Stimulated activated naive CD8-positive, alpha-beta T cell treated with anti-CD3 and anti-CD28 coated beads, Interleukin-15, Interleukin-2, amounts not matched to agents 100 ng/mL and 50 ng/mL, for 24 hours (primary cell): ENCODE measurements around the gene DVL1.

ENCODE experiments used
- H3K27ac Mint-ChIP-seq: one replicate; pipeline ENCODE4 v1.8.0; 2021; ENCODE audit warnings: mild to moderate bottlenecking, mixed read lengths
- H3K27me3 Mint-ChIP-seq: one replicate; pipeline ENCODE4 v1.8.0; 2021; ENCODE audit warnings: mixed read lengths
- H3K36me3 Mint-ChIP-seq: one replicate; pipeline ENCODE4 v1.8.0; 2021; ENCODE audit warnings: low read depth, mixed read lengths
- H3K4me1 Mint-ChIP-seq: one replicate; pipeline ENCODE4 v1.8.0; 2021; ENCODE audit warnings: low read depth, mixed read lengths
- H3K4me3 Mint-ChIP-seq: one replicate; pipeline ENCODE4 v1.8.0; 2021; ENCODE audit warnings: mild to moderate bottlenecking, mixed read lengths
- H3K9me3 Mint-ChIP-seq: one replicate; pipeline ENCODE4 v1.8.0; 2021; ENCODE audit warnings: mixed read lengths

The DVL1 gene

GRCh38 chr1:1332031-1332755, 17.0 kb downstream of the DVL1 start:
- H3K4me1 Mint-ChIP-seq: peaks cover 3% of the 10 kb centered on the region
- H3K36me3 Mint-ChIP-seq: no peaks in the 10 kb centered on the region
- H3K9me3 Mint-ChIP-seq: peaks cover 3% of the 10 kb centered on the region
- no peaks in the 10 kb centered on the region for H3K27me3 Mint-ChIP-seq
- H3K4me3 Mint-ChIP-seq: no peak overlapping the region
- no peak overlapping the region for H3K27ac Mint-ChIP-seq

DNA sequence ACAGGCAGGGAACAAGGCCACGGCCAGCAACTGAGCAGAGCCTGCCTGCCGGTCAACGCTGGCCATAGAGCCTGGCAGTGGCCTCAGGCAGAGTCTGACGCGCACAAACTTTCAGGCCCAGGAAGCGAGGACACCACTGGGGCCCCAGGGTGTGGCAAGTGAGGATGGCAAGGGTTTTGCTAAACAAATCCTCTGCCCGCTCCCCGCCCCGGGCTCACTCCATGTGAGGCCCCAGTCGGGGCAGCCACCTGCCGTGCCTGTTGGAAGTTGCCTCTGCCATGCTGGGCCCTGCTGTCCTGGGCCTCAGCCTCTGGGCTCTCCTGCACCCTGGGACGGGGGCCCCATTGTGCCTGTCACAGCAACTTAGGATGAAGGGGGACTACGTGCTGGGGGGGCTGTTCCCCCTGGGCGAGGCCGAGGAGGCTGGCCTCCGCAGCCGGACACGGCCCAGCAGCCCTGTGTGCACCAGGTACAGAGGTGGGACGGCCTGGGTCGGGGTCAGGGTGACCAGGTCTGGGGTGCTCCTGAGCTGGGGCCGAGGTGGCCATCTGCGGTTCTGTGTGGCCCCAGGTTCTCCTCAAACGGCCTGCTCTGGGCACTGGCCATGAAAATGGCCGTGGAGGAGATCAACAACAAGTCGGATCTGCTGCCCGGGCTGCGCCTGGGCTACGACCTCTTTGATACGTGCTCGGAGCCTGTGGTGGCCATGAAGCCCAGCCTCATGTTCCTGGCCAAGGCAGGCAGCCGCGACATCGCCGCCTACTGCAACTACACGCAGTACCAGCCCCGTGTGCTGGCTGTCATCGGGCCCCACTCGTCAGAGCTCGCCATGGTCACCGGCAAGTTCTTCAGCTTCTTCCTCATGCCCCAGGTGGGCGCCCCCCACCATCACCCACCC, 17.9 kb downstream of the DVL1 start, which contains the start of gene TAS1R3:
TSS of gene TAS1R3 (plus strand) at position 213 of the 898 bp plus-strand sequence. CDS start at position 279, 66 bp downstream.
- no peaks in the 10 kb centered on the region for H3K27me3 Mint-ChIP-seq
- H3K36me3 Mint-ChIP-seq: no peaks in the 10 kb centered on the region
- H3K4me3 Mint-ChIP-seq: no peak within 1 kb of the TSS
- H3K4me1 Mint-ChIP-seq: peaks cover 3% of the 10 kb centered on the region
- H3K9me3 Mint-ChIP-seq: peaks cover 3% of the 10 kb centered on the region
- no peak within 1 kb of the TSS for H3K27ac Mint-ChIP-seq

- H3K27ac Mint-ChIP-seq: no peak overlapping the region
- no peak overlapping the region for H3K4me3 Mint-ChIP-seq
- H3K36me3 Mint-ChIP-seq: no peaks in the 10 kb centered on the region
Measured at GRCh38 chr1:1330366-1331067, 18.7 kb downstream of the DVL1 start.

DNA sequence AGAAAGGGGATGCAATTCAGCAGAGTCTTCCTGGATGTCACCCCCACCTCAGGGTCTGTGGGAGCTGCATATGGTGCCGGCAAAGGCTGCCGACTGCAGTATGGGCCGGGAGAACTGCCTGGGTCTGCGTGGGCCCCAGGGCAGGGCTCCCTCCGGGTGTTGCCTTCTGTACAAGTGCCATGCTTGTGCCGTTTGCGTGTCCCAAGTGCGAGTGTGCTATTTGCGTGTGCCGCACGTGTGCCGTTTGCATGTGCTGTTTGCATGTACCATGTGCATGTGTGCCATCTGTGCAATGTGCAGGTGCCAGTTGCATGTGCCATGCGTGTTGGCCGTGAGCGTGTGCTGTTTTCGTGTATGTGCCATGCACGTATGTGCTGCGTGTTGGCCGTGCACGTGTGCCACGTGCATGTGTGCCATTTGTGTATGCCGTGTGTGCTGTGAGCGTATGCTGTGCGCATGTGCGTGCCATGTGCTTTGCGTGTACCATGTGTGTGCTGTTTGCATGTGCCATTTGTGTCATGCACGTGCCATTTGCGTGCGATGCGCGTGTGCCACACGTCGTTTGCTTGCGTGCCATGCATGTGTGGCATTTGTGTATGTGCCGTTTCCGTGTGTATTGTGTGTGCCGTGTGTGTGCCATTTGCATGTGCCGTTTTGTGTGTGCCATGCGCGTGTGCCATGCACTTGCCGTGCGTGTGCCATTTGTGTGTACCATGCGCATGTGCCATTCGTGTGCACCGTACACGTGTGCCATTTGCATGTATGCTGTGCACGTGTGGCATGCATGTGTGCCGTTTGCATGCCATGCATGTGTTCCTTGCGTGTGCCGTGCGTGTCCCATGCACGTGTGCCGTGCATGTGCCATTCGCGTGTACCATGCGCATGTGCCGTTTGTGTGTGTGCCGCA, 19.7 kb downstream of the DVL1 start:
- H3K27ac Mint-ChIP-seq: peak overlapping the region; percentile 26
- H3K4me3 Mint-ChIP-seq: no peak overlapping the region
- H3K27me3 Mint-ChIP-seq: no peaks in the 10 kb centered on the region
- H3K9me3 Mint-ChIP-seq: peaks cover 3% of the 10 kb centered on the region
- peaks cover 3% of the 10 kb centered on the region for H3K4me1 Mint-ChIP-seq
- H3K36me3 Mint-ChIP-seq: no peaks in the 10 kb centered on the region

More at GRCh38 chr1:1330366-1331067, 18.7 kb downstream of the DVL1 start:
- Mint-ChIP-seq H3K27me3 (no peaks in the 10 kb centered on the region), H3K4me1 (peaks cover 3% of the 10 kb centered on the region), H3K9me3 (peaks cover 3% of the 10 kb centered on the region)

- Mint-ChIP-seq H3K4me3 (no peak overlapping the region), H3K27me3 (no peaks in the 10 kb centered on the region), H3K4me1 (peaks cover 8% of the 10 kb centered on the region), H3K27ac (no peak overlapping the region), H3K9me3 (peaks cover 3% of the 10 kb centered on the region), H3K36me3 (peaks cover 5% of the 10 kb centered on the region)
Measured at GRCh38 chr1:1328254-1328653, 21.0 kb downstream of the DVL1 start.

GRCh38 chr1:1327291-1327690, 21.9 kb downstream of the DVL1 start:
- Mint-ChIP-seq H3K4me3 (no peak overlapping the region), H3K27ac (no peak overlapping the region), H3K36me3 (peaks cover 5% of the 10 kb centered on the region), H3K27me3 (no peaks in the 10 kb centered on the region), H3K9me3 (peaks cover 3% of the 10 kb centered on the region), H3K4me1 (peaks cover 16% of the 10 kb centered on the region)

- peaks cover 5% of the 10 kb centered on the region for H3K36me3 Mint-ChIP-seq
Measured at GRCh38 chr1:1326075-1326605, 23.1 kb downstream of the DVL1 start.

DNA sequence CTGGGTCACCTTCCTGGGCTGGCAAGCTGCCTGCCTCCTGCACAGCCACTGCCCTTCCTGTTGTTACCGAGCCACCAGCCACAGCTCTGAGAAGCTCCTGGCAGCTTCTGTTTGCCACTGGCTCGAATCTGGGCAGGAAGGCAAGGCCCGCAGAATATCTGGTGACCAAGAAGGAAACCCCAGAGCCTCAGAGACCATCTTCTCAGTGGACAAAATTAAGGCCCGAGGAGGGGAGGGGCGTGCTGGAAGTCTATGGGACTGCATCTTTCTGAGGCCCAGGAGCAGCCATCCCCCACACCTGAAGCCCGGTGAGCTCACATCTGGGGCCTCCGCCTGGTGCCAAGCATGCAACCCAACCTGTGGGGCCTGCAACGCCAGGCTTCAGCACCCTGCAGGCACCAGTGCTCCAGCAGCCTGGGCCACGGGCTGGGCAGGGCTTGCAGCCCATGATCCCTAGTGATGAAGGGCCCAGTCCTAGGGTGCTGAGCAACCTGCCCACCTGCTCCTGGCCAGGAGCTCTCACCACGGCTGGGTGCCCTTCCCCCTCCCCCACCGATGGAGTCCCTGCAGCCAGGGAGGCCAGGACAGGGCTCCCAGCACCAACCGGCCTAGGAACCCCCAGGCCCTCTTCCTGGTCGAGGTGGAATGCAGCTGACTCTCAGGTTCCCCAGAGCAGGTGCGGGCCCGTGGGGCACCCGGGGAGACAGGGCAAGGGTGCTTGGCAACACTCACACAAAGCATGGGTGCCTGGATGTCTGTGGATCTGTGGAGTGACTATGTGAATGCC, 23.7 kb downstream of the DVL1 start:
- peaks cover 3% of the 10 kb centered on the region for H3K9me3 Mint-ChIP-seq
- H3K36me3 Mint-ChIP-seq: peaks cover 5% of the 10 kb centered on the region
- H3K27me3 Mint-ChIP-seq: no peaks in the 10 kb centered on the region
- peak overlapping the region; percentile 71 for H3K4me3 Mint-ChIP-seq
- peaks cover 20% of the 10 kb centered on the region for H3K4me1 Mint-ChIP-seq
- H3K27ac Mint-ChIP-seq: no peak overlapping the region

More at GRCh38 chr1:1326075-1326605, 23.1 kb downstream of the DVL1 start:
- Mint-ChIP-seq H3K4me1 (peaks cover 20% of the 10 kb centered on the region), H3K27ac (no peak overlapping the region), H3K4me3 (peak overlapping the region; percentile 71), H3K27me3 (no peaks in the 10 kb centered on the region), H3K9me3 (peaks cover 3% of the 10 kb centered on the region)

GRCh38 chr1:1324524-1325287, 24.5 kb downstream of the DVL1 start, which contains the start of the genes CPTP and INTS11:
Gene CPTP, plus strand, starts transcription at chr1:1324802. Its CDS starts 2,109 bp downstream, at chr1:1326911.
Gene INTS11, minus strand, starts transcription at chr1:1324660. Its CDS starts 52 bp downstream, at chr1:1324608.
- H3K36me3 Mint-ChIP-seq: peaks cover 10% of the 10 kb centered on the region
- peak within 1 kb of the TSS; percentile 93 for H3K27ac Mint-ChIP-seq

DNA sequence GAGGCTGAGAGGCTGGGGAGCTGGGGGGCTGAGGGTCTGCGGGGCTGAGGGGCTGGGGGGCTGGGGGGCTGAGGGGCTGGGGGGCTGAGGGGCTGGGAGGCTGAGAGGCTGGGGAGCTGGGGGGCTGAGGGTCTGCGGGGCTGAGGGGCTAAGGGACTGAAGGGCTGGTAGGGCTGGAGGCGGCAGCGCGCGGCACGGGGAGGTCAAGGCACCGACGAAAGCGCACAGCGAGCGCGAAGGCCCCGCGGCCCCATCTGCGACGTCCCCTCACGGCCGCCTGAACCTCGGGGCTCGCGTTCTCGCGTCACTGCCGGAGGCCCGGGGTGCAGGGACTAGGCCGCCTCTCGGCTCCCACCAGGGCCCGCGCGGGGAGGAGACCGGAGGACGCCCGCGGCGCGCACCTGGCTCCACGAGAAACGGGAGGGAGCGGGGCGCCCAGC, 25.1 kb downstream of the DVL1 start:
- Mint-ChIP-seq H3K4me1 (peaks cover 16% of the 10 kb centered on the region), H3K36me3 (peaks cover 14% of the 10 kb centered on the region), H3K27ac (peak overlapping the region; percentile 87), H3K4me3 (peak overlapping the region; percentile 85), H3K27me3 (no peaks in the 10 kb centered on the region), H3K9me3 (no peaks in the 10 kb centered on the region)

More at GRCh38 chr1:1324524-1325287, 24.5 kb downstream of the DVL1 start, which contains the start of the genes CPTP and INTS11:
- Mint-ChIP-seq H3K4me3 (peak within 1 kb of the TSS; percentile 90), H3K4me1 (peaks cover 17% of the 10 kb centered on the region), H3K27me3 (no peaks in the 10 kb centered on the region), H3K9me3 (peaks cover under 1% of the 10 kb centered on the region)

- Mint-ChIP-seq H3K36me3 (peaks cover 14% of the 10 kb centered on the region), H3K27ac (peak overlapping the region; percentile 93), H3K4me1 (peaks cover 16% of the 10 kb centered on the region), H3K9me3 (no peaks in the 10 kb centered on the region), H3K27me3 (no peaks in the 10 kb centered on the region), H3K4me3 (peak overlapping the region; percentile 90)
Measured at GRCh38 chr1:1322952-1323351, 26.3 kb downstream of the DVL1 start.

DNA sequence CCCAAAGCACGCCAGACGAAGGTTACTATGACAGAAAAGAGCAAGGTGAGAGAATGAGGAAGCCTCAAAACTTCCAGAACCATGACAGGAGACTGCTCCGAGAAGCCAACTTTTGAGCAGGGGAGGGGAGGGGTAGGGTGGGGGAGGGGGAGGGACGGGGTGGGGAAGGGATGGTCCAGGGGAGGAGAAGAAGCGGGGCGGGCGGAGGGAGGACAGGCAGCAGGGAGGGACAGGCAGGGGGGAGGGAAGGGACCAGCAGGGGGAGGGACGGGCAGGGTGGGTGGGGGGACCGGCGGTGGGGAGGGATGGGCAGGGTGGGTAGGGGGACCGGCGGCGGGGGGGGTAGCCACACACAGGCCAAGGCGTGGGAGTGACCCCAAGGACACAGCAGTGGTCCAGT, 26.8 kb downstream of the DVL1 start:
- H3K27me3 Mint-ChIP-seq: no peaks in the 10 kb centered on the region
- peaks cover 16% of the 10 kb centered on the region for H3K36me3 Mint-ChIP-seq
- H3K9me3 Mint-ChIP-seq: no peaks in the 10 kb centered on the region
- peaks cover 16% of the 10 kb centered on the region for H3K4me1 Mint-ChIP-seq
- peak overlapping the region; percentile 65 for H3K4me3 Mint-ChIP-seq
- peak overlapping the region; percentile 49 for H3K27ac Mint-ChIP-seq
